PFSK-1 (cell line): ENCODE data around the gene TPRG1.

Experiments used
- FOXP2 ChIP-seq: optimal IDR thresholded peaks from 2 replicates; pipeline ENCODE3; 2011; ENCODE audit warnings: borderline replicate concordance, control low read depth, inconsistent platforms; ENCODE audit not compliant: insufficient read depth; ENCODE audit errors: extremely low read length, extremely low read depth
- POLR2AphosphoS5 ChIP-seq: IDR thresholded peaks from 2 replicates; pipeline ENCODE4 v1.6.1; 2012; ENCODE audit warnings: low read depth, mild to moderate bottlenecking, control low read depth, low read length, moderate library complexity
- SIN3A ChIP-seq: IDR thresholded peaks from 2 replicates; pipeline ENCODE4 v1.6.1; 2012; ENCODE audit warnings: mild to moderate bottlenecking, low read length, moderate library complexity, borderline replicate concordance; ENCODE audit not compliant: insufficient read depth
- TAF1 ChIP-seq: IDR thresholded peaks from 2 replicates; pipeline ENCODE4 v1.6.1; 2012; ENCODE audit warnings: low read length, control low read depth, borderline replicate concordance; ENCODE audit not compliant: insufficient read depth
- TF ChIP-seq, protein P1 (sequence below), 2 experiments: IDR thresholded peaks; 2 replicates each; pipeline versions ENCODE4 v1.6.1 to v1.8.0; 2011 to 2012; ENCODE audit warnings: low read depth in 2 of 2, low read length in 2 of 2, control low read depth in 1 of 2, inconsistent platforms in 1 of 2, mild to moderate bottlenecking in 1 of 2, moderate library complexity in 1 of 2; ENCODE audit not compliant: insufficient read depth in 1 of 2

Gene TPRG1

DNA sequence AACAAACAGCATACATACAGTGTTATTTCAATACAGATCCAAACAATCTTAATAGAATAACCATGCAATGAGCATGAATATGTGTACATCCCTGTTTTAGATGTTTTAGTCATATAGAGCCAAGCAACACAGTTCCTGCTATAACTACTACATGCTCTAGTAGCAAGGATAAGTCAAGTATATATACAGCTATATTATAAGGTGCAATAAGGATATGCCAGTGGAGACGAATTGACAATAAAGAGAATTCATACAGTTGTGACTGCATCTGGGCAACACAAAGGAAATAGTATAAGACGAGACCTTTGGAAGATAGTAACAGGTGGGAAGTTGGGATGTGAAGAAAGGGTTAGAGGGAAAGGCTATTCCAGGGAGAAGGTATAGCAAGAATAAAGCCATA, 103.4 kb downstream of the TPRG1 start:
- TF ChIP-seq TAF1, result no peak
- no peak for TF ChIP-seq FOXP2
- no peak for TF ChIP-seq POLR2AphosphoS5
- TF ChIP-seq, protein P1, sequence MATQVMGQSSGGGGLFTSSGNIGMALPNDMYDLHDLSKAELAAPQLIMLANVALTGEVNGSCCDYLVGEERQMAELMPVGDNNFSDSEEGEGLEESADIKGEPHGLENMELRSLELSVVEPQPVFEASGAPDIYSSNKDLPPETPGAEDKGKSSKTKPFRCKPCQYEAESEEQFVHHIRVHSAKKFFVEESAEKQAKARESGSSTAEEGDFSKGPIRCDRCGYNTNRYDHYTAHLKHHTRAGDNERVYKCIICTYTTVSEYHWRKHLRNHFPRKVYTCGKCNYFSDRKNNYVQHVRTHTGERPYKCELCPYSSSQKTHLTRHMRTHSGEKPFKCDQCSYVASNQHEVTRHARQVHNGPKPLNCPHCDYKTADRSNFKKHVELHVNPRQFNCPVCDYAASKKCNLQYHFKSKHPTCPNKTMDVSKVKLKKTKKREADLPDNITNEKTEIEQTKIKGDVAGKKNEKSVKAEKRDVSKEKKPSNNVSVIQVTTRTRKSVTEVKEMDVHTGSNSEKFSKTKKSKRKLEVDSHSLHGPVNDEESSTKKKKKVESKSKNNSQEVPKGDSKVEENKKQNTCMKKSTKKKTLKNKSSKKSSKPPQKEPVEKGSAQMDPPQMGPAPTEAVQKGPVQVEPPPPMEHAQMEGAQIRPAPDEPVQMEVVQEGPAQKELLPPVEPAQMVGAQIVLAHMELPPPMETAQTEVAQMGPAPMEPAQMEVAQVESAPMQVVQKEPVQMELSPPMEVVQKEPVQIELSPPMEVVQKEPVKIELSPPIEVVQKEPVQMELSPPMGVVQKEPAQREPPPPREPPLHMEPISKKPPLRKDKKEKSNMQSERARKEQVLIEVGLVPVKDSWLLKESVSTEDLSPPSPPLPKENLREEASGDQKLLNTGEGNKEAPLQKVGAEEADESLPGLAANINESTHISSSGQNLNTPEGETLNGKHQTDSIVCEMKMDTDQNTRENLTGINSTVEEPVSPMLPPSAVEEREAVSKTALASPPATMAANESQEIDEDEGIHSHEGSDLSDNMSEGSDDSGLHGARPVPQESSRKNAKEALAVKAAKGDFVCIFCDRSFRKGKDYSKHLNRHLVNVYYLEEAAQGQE (IDR thresholded peaks at IDR 0.05; ENCODE audit: insufficient read depth in 1 of 2, low read depth in 2 of 2, low read length in 2 of 2), result no peak
- TF ChIP-seq SIN3A, result no peak

DNA sequence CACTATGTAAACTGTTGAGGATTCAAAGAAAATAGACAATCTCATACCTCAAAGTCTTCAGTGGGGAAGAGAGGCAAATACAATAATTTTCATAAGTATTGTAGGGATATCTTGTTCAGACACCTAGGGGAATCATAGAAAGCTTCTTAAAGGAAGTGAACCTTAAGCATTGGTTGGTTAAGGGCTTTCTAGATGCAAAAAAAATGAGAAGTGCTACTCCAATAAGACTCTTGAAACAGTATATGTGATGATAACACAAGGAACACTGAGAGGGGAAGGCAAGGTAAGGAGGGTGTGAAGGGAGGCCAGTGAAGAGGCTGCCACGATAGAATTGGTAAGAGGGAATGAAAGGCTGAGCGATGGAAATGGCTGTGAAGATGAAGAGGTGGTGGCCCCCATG, 104.1 kb downstream of the TPRG1 start:
- TF ChIP-seq SIN3A (no peak), POLR2AphosphoS5 (no peak), FOXP2 (no peak), TAF1 (no peak)
- TF ChIP-seq, protein P1 (IDR thresholded peaks at IDR 0.05; ENCODE audit: insufficient read depth in 1 of 2, low read depth in 2 of 2, low read length in 2 of 2), result no peak

DNA sequence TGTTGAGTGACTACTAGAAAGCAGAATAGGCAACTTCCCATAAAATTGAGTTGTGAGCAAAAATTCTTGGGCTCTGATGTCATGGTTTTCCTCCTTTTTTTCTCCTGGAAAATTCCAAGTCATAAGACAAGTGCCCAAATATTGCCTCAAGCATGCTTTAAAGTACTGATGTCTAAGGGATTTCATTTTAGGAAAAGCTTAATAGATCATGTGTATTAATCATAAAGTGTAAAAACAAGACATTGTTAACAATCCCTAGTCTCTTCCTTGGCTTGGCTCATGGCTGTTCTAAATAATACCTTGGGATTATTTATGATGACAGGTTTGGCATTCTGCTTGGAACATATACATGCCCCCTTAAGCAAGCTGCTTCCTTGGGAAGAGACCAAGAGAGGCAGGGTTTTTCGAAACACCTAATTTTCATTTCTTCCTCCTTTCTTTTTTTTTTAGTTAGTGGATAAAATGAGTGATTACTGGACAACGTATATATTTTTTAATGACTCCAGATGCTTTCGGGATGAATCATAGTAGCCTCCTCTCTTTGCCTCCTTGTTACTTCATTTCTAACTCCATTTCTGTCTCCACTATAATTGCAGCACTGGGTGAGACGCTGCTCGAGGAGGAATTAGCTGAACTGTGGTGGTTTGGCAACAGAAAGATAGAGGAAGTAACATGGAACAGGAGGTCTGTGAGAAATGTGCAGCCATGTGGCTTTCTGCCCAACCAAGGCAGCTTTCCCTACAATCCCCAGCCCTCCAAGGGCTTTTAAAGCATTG, 104.9 kb downstream of the TPRG1 start:
- TF ChIP-seq POLR2AphosphoS5 (no peak), FOXP2 (no peak)
- TF ChIP-seq, protein P1 (IDR thresholded peaks at IDR 0.05; ENCODE audit: insufficient read depth in 1 of 2, low read depth in 2 of 2, low read length in 2 of 2), result no peak

DNA sequence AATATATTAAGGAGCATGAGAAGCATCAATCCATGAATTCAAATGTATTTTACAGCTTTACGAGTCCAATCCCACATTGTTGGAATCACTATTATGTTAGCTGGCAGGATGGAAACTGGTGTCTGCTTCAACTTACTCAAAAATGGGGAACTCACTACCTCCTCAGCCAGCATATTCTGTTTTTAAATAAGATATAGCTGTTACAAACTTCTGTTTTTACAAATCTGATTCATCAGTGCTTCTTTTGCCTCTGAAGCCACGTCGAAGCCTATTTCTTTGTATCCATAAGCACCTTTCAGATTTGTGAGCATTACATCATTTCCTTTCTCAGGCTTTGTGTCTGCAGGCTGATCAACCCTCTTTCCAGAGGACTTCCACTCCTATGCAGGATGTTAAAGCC, 105.9 kb downstream of the TPRG1 start:
- TF ChIP-seq TAF1 (no peak), POLR2AphosphoS5 (no peak), FOXP2 (no peak), SIN3A (no peak)
- TF ChIP-seq, protein P1 (IDR thresholded peaks at IDR 0.05; ENCODE audit: insufficient read depth in 1 of 2, low read depth in 2 of 2, low read length in 2 of 2), result no peak
